Activated CD4-positive, alpha-beta T cell treated with anti-CD3 and anti-CD28 coated beads, Interleukin-2, amount 10 ng/mL, durations not matched to agents 24 days and 14 days (primary cell): ENCODE results near the gene ACOX3. TPM values are rescaled to one million over a fixed set of nuclear protein-coding genes. Genes with fewer than 3 reads are reported as not detected.
"Not testable (repeated sequence)": the region's sequence is repeated elsewhere in the genome, so short reads cannot be mapped to it uniquely, and the experiment has no call there.

Source experiments
- DNase-seq: peaks from one replicate; pipeline ENCODE4 v3.0.0; 2022
- H3K27ac Mint-ChIP-seq: one replicate; pipeline ENCODE4 v1.8.0; 2022; ENCODE audit warnings: mild to moderate bottlenecking, mixed read lengths
- H3K27me3 Mint-ChIP-seq: one replicate; pipeline ENCODE4 v1.8.0; 2022; ENCODE audit warnings: mixed read lengths
- H3K36me3 Mint-ChIP-seq: one replicate; pipeline ENCODE4 v1.8.0; 2022; ENCODE audit warnings: low read depth, mild to moderate bottlenecking, mixed read lengths
- H3K4me1 Mint-ChIP-seq: one replicate; pipeline ENCODE4 v1.8.0; 2021; ENCODE audit warnings: mixed read lengths
- H3K4me3 Mint-ChIP-seq: one replicate; pipeline ENCODE4 v1.8.0; 2022; ENCODE audit warnings: mild to moderate bottlenecking, moderate library complexity, mixed read lengths
- H3K9me3 Mint-ChIP-seq: one replicate; pipeline ENCODE4 v1.8.0; 2021; ENCODE audit warnings: mixed read lengths
- intact Hi-C: fragments of 100-400 bp; cut with micrococcal nuclease; formaldehyde crosslinking; loops from one replicate; pipeline ENCODE4 v1.15.1; 2023
- total RNA-seq: library from RNA; stranded (reverse); gene quantifications from 2 replicates; pipeline ENCODE4 v1.2.3, GENCODE V29; 2022

ACOX3 gene
- total RNA-seq, 1 donor from 2014 or later, result 20.5 TPM

- Mint-ChIP-seq H3K4me1 (peaks cover 3% of the 10 kb centered on the region), H3K27ac (no peak overlapping the region), H3K36me3 (peaks cover 8% of the 10 kb centered on the region), H3K27me3 (no peaks in the 10 kb centered on the region), H3K4me3 (no peak overlapping the region), H3K9me3 (no peaks in the 10 kb centered on the region)
- intact Hi-C loops, result no loop called here
- DNase-seq, result no peak
Observed at GRCh38 chr4:8387615-8388527, 52.7 kb downstream of the ACOX3 start.

- peaks cover 8% of the 10 kb centered on the region for H3K36me3 Mint-ChIP-seq
- intact Hi-C loops, result no loop called here
- no peak overlapping the region for H3K27ac Mint-ChIP-seq
Observed at GRCh38 chr4:8387194-8387593, 53.3 kb downstream of the ACOX3 start.

DNA sequence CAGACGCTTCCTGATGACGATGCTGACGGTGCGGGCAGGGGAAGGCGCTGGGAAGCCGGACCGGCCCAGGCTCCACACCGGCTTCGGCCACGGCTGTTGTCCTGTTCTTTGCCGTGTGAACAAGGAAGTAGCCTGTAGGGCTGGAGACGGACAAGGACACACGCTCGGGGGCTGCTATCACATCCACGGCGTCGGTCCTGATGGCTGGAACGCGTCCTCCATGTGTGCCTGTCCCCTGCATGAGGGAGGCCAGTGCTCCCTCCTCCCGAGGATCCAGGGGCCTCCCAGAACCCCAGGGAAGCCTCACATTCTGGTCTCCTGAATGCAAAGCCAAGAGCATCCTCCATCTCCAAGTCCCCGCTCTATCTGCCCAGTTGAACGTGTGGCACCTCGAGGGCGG, 53.8 kb downstream of the ACOX3 start:
- Mint-ChIP-seq H3K4me3 (no peak overlapping the region), H3K9me3 (no peaks in the 10 kb centered on the region), H3K27ac (no peak overlapping the region), H3K27me3 (no peaks in the 10 kb centered on the region), H3K36me3 (peaks cover 7% of the 10 kb centered on the region), H3K4me1 (peaks cover under 1% of the 10 kb centered on the region)
- no peak for DNase-seq
- intact Hi-C loops, result no loop called here

More at GRCh38 chr4:8387194-8387593, 53.3 kb downstream of the ACOX3 start:
- Mint-ChIP-seq H3K4me1 (peaks cover 3% of the 10 kb centered on the region), H3K9me3 (no peaks in the 10 kb centered on the region), H3K4me3 (no peak overlapping the region), H3K27me3 (no peaks in the 10 kb centered on the region)
- DNase-seq, result no peak

GRCh38 chr4:8386131-8386530, 54.4 kb downstream of the ACOX3 start:
- H3K9me3 Mint-ChIP-seq, H3K4me3 Mint-ChIP-seq, H3K36me3 Mint-ChIP-seq, H3K4me1 Mint-ChIP-seq, H3K27me3 Mint-ChIP-seq, DNase-seq, intact Hi-C loops, H3K27ac Mint-ChIP-seq: not testable (repeated sequence)

GRCh38 chr4:8385611-8386010, 54.9 kb downstream of the ACOX3 start:
- no peak for DNase-seq
- no peak overlapping the region for H3K4me3 Mint-ChIP-seq
- intact Hi-C loops, result no loop called here
- H3K36me3 Mint-ChIP-seq, result peaks cover 4% of the 10 kb centered on the region
- no peaks in the 10 kb centered on the region for H3K9me3 Mint-ChIP-seq
- no peak overlapping the region for H3K27ac Mint-ChIP-seq
- no peaks in the 10 kb centered on the region for H3K4me1 Mint-ChIP-seq
- no peaks in the 10 kb centered on the region for H3K27me3 Mint-ChIP-seq

- H3K27me3 Mint-ChIP-seq, result no peaks in the 10 kb centered on the region
- H3K4me3 Mint-ChIP-seq, result no peak overlapping the region
- intact Hi-C loops, result no loop called here
- H3K4me1 Mint-ChIP-seq, result no peaks in the 10 kb centered on the region
- no peaks in the 10 kb centered on the region for H3K9me3 Mint-ChIP-seq
- H3K36me3 Mint-ChIP-seq, result peaks cover 1% of the 10 kb centered on the region
- no peak for DNase-seq
- no peak overlapping the region for H3K27ac Mint-ChIP-seq
Observed at GRCh38 chr4:8385106-8385505, 55.4 kb downstream of the ACOX3 start.

DNA sequence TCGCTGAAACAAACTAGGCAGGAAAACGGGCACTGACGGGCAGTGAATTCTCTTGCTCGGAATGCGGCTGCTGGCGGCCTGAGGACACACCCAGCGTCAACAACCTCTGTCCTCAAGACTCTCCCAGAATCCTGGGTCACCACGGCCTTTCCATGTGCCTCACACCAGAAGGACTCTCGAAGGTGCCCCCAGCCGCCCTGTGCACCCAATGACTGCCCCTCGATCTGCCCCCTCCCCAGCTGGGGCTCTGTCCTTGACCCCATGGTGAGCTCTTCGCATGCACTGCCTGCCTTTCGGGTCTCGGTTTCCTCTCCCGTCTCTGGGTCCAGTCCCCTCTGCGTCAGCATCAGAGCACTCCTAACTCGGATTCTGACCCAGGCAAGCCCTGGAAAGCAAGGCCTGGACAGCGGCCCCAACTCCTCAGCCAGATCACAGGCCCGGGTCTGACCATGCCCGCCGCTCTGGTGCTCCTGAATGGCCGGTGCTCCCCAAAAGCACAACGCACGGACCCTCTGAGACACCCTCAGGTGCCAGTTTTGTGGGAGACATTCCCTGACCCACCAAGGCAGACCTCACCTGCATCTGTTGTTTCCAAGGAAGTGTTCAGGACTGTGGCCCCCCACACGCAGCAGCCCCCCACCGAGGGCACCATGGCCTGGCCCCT, 56.0 kb downstream of the ACOX3 start:
- Mint-ChIP-seq H3K36me3 (peaks cover 1% of the 10 kb centered on the region), H3K4me3 (no peak overlapping the region), H3K27ac (no peak overlapping the region), H3K27me3 (no peaks in the 10 kb centered on the region), H3K9me3 (no peaks in the 10 kb centered on the region), H3K4me1 (no peaks in the 10 kb centered on the region)
- no peak for DNase-seq
- intact Hi-C loops, result no loop called here

DNA sequence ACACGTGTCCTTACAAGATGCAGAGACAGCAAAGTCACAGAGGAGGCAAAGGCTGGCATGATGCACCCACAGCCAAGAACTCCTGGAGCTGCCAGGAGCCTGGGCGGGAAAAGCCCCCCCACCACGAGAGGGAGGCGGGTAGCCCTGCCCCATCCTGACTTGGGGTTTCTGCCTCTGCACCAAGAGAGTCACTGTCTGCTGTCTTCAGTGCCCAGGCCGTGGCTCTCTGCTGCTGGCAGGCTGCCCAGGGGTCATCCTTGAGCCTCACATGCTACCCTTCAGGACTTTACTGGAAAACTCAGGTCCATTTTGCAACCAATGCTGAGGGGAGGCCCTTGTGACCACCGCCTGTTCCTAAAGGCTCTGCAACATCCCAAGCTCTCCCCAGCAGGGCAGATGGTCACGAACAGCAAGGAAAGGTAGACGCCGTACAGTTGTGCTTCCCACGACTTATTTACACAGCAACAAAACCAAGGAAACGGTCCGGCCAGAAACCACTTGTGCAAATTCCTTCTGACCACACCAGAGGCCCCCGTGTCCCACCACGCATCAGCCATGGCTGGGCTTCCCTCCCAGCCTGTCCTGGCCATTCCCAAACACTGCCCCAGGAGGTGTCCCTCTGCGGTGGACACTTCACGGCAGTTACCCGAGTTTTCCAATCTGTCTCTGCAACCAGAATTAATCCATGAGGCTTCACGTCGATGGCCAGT, 56.9 kb downstream of the ACOX3 start:
- H3K4me3 Mint-ChIP-seq, result no peak overlapping the region

GRCh38 chr4:8383016-8383415, 57.5 kb downstream of the ACOX3 start:
- DNase-seq, result no peak
- H3K36me3 Mint-ChIP-seq, result peaks cover 1% of the 10 kb centered on the region
- H3K4me3 Mint-ChIP-seq, result no peak overlapping the region
- H3K9me3 Mint-ChIP-seq, result no peaks in the 10 kb centered on the region
- H3K27ac Mint-ChIP-seq, result no peak overlapping the region
- no peaks in the 10 kb centered on the region for H3K27me3 Mint-ChIP-seq
- H3K4me1 Mint-ChIP-seq, result no peaks in the 10 kb centered on the region
- intact Hi-C loops, result no loop called here

More for the DNA sequence above, 56.9 kb downstream of the ACOX3 start:
- Mint-ChIP-seq H3K27ac (no peak overlapping the region), H3K36me3 (peaks cover 1% of the 10 kb centered on the region), H3K9me3 (no peaks in the 10 kb centered on the region), H3K27me3 (no peaks in the 10 kb centered on the region), H3K4me1 (no peaks in the 10 kb centered on the region)
- intact Hi-C loops, result no loop called here
- no peak for DNase-seq

DNA sequence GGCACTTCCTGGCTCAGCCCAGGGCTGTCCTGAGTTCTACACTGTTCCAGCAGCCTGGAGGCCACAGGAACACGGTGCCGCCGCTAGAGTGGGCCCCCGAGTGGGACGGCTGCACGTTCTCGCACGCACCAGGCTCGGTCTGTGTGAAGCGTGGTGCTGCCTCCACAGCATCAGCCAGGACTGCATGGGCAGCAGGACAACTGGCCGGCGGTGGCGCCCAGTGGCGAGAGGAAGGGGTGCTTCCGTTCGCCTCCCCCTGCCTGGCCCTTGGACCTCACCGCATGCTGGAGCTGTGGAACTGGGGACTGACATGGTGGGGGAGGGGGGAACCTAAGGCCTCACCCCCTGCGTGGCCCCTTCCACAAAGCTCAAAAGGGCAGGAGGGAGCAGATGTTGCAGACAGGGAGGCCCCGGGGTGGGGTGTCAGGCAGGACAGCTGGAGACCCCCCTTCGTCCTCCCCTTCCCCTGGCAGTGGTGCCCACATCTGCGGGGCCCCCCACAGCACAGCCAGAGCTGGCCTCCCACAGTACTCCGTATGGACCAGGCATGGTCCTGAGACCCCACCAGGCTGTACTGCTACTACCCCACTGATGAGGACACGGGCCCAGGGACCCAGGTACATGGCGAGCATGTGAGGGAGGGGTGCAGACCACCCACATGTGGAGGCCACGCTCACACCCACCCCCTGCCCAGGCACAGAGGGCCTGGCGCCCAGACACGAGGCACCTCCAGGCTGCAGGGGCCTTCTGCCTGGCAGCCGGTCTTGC, 58.5 kb downstream of the ACOX3 start:
- Mint-ChIP-seq H3K27ac (no peak overlapping the region), H3K4me1 (no peaks in the 10 kb centered on the region), H3K36me3 (no peaks in the 10 kb centered on the region), H3K27me3 (no peaks in the 10 kb centered on the region), H3K9me3 (no peaks in the 10 kb centered on the region), H3K4me3 (no peak overlapping the region)
- intact Hi-C loops, result no loop called here
- no peak for DNase-seq

GRCh38 chr4:8380511-8381415, 59.8 kb downstream of the ACOX3 start:
- DNase-seq, result no peak
- no peak overlapping the region for H3K4me3 Mint-ChIP-seq
- H3K27me3 Mint-ChIP-seq, result no peaks in the 10 kb centered on the region
- H3K36me3 Mint-ChIP-seq, result no peaks in the 10 kb centered on the region
- H3K4me1 Mint-ChIP-seq, result no peaks in the 10 kb centered on the region
- intact Hi-C loops, result no loop called here
- H3K9me3 Mint-ChIP-seq, result no peaks in the 10 kb centered on the region
- H3K27ac Mint-ChIP-seq, result no peak overlapping the region

DNA sequence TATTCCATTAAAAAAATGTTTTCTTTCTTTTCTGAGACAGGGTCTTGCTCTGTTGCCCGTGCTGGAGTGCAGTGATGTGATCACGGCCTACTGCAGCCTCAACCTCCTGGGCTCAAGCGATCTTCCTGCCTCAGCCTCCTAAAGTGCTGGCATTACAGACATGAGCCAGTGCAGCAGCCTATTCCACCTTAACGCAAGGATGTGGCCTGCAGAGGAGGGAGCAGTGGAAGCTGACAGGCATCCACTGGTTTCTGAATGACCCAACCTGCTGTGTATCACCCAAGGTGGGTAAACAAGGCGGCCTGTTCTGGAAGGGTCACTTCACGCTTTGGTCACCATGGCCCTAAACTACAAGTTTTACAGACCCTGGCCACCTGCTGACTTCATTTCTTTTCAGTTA, 60.8 kb downstream of the ACOX3 start:
- Mint-ChIP-seq H3K9me3 (no peaks in the 10 kb centered on the region), H3K4me3 (no peak overlapping the region), H3K27me3 (no peaks in the 10 kb centered on the region), H3K36me3 (no peaks in the 10 kb centered on the region), H3K4me1 (no peaks in the 10 kb centered on the region), H3K27ac (no peak overlapping the region)
- no peak for DNase-seq
- intact Hi-C loops, result no loop called here

GRCh38 chr4:8379281-8379680, 61.2 kb downstream of the ACOX3 start:
- no peaks in the 10 kb centered on the region for H3K27me3 Mint-ChIP-seq
- no peak overlapping the region for H3K27ac Mint-ChIP-seq
- intact Hi-C loops, result no loop called here
- no peaks in the 10 kb centered on the region for H3K36me3 Mint-ChIP-seq
- no peak overlapping the region for H3K4me3 Mint-ChIP-seq
- H3K9me3 Mint-ChIP-seq, result no peaks in the 10 kb centered on the region
- DNase-seq, result no peak
- H3K4me1 Mint-ChIP-seq, result no peaks in the 10 kb centered on the region
